Right ventricle myocardium superior (tissue), 1 donor: ENCODE data around the gene PDE6A. TPM values are rescaled to one million over a fixed set of nuclear protein-coding genes. Genes with fewer than 3 reads are reported as not detected.
A peak's percentile ranks its signal among the peaks of the same experiment; 100 is the strongest.

Experiments
- ATAC-seq: fragments of 200-7000 bp; cut with Tn5 transposase; one replicate; pipeline ENCODE4 v1.9.1; 2020; ENCODE audit warnings: mild to moderate bottlenecking; ENCODE audit not compliant: poor library complexity
- DNase-seq: peaks from one replicate; pipeline ENCODE4 v3.0.0-alpha.2; 2020
- intact Hi-C: fragments of 100-400 bp; cut with DNase I; formaldehyde crosslinking; loops from one replicate; pipeline ENCODE4 v1.11.2; 2022
- long read RNA-seq: library from polyadenylated mRNA; unstranded; transcript quantifications from one replicate; pipeline ENCODE4 v2.0.0, GENCODE V29; 2021
- total RNA-seq: library from RNA; stranded (reverse); fragmentation: NEBNext Ultra II Directional; extraction: Animal tissue kit (Norgen Biotek cat#: 25700); gene quantifications from one replicate; pipeline ENCODE4 v1.2.1, GENCODE V29; 2021
- donor health status: DM: no; HTN: yes; CAD: no; lungs with severe emphysema.

The PDE6A gene
- total RNA-seq, result 0.08 TPM
- long read RNA-seq, result 0 reads

GRCh38 chr5:149944666-149945065 is at the start of gene PDE6A:
PDE6A (minus strand) TSS chr5:149944793; CDS start chr5:149944673, 120 bp downstream.
- ATAC-seq (no peak), DNase-seq (no peak)
- intact Hi-C loops, result no loop called here

GRCh38 chr5:149993471-149993870 is 48.9 kb upstream of the PDE6A start:
- ATAC-seq (no peak), DNase-seq (no peak)
- intact Hi-C loops, result loop anchor here (5.0 kb wide), 1 partner anchor 161 kb away; no protein-coding TSS in a partner anchor

- peak; percentile 64 for DNase-seq
- intact Hi-C loops, result loop anchor here (2.0 to 5.0 kb wide), 2 partner anchors 158 to 354 kb away; no protein-coding TSS in a partner anchor
- peak; percentile 85 for ATAC-seq
Measured at GRCh38 chr5:149990518-149991376, 46.2 kb upstream of the PDE6A start.

GRCh38 chr5:149988126-149988525 is 43.5 kb upstream of the PDE6A start:
- no peak for ATAC-seq
- no peak for DNase-seq
- intact Hi-C loops, result no loop called here

- intact Hi-C loops, result no loop called here
- no peak for ATAC-seq
Measured at GRCh38 chr5:149982505-149982904, 37.9 kb upstream of the PDE6A start.

GRCh38 chr5:149981206-149981605 is 36.6 kb upstream of the PDE6A start:
- intact Hi-C loops, result no loop called here
- ATAC-seq (no peak), DNase-seq (no peak)

More at GRCh38 chr5:149982505-149982904, 37.9 kb upstream of the PDE6A start:
- no peak for DNase-seq

DNA sequence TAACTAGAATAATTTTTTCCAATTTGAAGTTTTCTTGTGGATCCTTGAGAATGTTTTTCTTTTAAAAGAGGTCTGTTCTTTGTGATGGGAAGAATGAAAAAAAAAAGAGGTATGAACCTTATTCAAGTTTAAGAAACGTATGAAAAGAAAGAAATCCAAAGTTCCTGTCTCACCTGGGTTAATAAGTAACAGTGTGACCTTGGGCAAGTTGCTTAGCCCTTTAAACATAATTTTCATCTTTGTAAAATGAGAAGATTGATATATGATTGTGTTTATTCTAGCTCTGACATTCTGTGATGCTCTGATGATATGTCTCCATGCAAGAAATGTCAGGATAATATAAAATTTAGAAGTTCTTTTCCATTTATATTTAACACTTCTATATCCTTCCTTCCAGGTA is 35.3 kb upstream of the PDE6A start:
- ATAC-seq (no peak), DNase-seq (no peak)
- intact Hi-C loops, result no loop called here

DNA sequence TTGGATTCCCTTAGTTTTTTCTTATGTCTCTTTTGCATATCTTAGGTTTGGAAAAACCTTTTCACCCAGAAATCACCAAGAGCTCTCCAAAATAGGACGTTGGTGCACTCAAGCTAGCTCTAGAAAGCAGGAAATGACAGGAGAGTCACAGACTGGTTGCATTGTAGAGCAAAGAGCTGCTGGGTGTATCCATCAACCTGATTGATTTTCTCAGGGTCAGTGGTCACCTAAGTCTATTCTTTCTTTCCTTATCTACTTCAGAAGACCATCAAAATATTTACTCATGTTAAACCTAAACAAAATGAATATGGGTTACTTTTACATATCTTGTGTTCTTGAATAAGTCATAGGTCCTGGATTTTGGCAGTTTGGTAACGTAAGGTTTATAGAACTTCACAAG is 30.8 kb upstream of the PDE6A start:
- no peak for DNase-seq
- intact Hi-C loops, result no loop called here
- no peak for ATAC-seq

- ATAC-seq (no peak), DNase-seq (no peak)
- intact Hi-C loops, result no loop called here
Measured at GRCh38 chr5:149969181-149969930, 24.8 kb upstream of the PDE6A start.

- intact Hi-C loops, result no loop called here
- ATAC-seq, result no peak
- no peak for DNase-seq
Measured at GRCh38 chr5:149966946-149967345, 22.4 kb upstream of the PDE6A start.

- ATAC-seq, result no peak
- intact Hi-C loops, result no loop called here
- no peak for DNase-seq
Measured at GRCh38 chr5:149963729-149964128, 19.1 kb upstream of the PDE6A start.

- intact Hi-C loops, result no loop called here
- no peak for ATAC-seq
Measured at GRCh38 chr5:149962601-149963300, 18.2 kb upstream of the PDE6A start.

DNA sequence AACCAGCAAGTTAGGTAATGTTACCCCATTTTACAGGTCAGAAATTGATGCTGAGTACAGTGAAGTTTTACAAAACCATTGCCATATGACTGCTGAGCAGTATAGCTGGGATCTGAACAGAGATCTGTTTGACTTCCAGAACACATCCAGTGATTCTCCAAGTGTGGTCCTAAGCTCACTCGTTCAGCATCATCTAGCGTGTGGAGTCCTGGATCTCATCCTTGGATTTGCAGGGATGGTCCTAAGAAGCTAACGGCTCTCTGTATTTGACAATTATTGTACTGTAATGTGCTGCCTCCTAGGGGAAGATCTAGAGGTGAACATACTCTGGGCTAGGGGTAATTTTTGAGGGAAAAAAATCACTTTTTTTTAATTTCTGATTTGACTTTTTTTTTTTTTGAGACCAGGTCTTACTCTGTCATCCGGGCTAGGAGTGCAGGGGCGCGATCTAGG is 17.4 kb upstream of the PDE6A start:
- intact Hi-C loops, result no loop called here

More at GRCh38 chr5:149962601-149963300, 18.2 kb upstream of the PDE6A start:
- no peak for DNase-seq

GRCh38 chr5:149961186-149961685 is 16.6 kb upstream of the PDE6A start:
- no peak for ATAC-seq
- no peak for DNase-seq
- intact Hi-C loops, result no loop called here

More for the DNA sequence above, 17.4 kb upstream of the PDE6A start:
- ATAC-seq (no peak), DNase-seq (no peak)

DNA sequence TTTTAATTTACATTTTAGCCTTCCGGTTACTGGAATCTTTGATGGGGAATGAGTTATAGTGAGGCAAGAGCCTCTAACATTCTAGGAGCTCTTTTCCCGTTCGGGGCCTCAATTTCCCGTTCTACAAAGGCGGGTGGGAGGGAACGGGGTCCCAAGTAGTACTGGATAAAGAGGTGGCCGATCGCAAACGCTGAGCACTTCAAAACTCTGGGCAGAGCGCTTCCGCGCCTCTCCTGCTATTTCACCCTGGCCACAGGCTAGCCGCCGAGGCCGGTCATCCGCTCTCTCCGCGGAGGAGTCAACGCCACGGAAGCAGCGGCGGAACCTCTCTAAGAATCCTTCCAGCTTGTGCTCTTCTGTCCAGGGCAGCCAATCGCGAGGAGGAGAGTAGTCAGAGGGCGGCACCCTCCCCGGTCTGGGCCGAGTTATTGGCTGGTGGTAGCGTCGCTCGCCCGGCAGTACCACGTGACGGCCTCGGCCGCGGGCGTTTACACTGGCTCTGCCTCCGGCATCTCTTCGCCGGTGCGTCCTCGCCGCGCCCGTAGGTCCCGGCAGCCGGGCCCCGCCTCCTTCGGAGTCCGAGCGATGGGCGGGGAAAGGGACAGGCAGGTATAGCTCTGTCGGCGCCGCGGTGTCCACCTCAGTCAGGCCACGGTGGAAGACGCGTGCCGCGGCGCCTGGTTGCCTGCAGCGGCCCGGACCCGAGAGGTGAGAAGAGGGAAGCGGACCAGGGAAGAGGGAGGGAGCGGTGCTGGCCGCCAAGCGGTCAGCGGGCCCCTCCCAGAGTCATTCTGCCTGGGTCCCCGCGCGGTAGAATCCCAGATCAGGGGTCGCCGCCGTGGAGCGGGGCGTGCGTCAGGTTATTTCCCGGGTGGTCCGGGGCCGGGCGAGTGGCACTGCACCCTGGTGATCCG is 15.9 kb upstream of the PDE6A start, which contains the start of gene SLC26A2:
Gene SLC26A2, plus strand, starts transcription at position 487 of the 914 bp plus-strand sequence. CDS start 16,895 bp downstream, outside the sequence.
- intact Hi-C loops, result no loop called here
- peak; percentile 99 for ATAC-seq
- peak; percentile 98 for DNase-seq

GRCh38 chr5:149959406-149960236 is 15.0 kb upstream of the PDE6A start:
- peak; percentile 6 for ATAC-seq

DNA sequence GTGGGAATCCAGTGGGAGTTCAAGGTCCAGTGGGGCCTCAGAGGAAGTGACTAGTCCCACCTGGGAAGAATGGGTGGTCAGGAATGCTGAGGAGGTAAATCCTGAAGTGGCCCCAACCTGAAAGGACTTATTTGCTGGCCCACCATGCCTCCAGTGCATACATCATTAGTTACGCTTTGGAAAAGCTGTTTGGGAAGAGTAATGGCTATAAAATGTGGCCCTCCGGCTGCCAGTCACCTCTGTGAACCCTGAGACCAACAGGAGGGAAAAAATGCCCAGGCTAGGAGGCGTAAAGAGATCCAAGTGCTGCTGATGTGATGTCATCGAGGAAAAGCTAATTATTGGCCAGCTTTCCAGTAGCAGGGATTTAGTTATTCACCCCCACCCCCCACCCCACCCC is 13.3 kb upstream of the PDE6A start:
- DNase-seq (no peak), ATAC-seq (no peak)
- intact Hi-C loops, result no loop called here

More at GRCh38 chr5:149959406-149960236, 15.0 kb upstream of the PDE6A start:
- intact Hi-C loops, result no loop called here
- DNase-seq, result no peak
